ENCODE data around the gene MINDY4B. TPM values are rescaled to one million over a fixed set of nuclear protein-coding genes. Genes with fewer than 3 reads are reported as not detected.
A peak's percentile ranks its signal among the peaks of the same experiment; 100 is the strongest.

The MINDY4B gene
- total RNA-seq, 6 experiments from 2014 or later, result not detected

DNA sequence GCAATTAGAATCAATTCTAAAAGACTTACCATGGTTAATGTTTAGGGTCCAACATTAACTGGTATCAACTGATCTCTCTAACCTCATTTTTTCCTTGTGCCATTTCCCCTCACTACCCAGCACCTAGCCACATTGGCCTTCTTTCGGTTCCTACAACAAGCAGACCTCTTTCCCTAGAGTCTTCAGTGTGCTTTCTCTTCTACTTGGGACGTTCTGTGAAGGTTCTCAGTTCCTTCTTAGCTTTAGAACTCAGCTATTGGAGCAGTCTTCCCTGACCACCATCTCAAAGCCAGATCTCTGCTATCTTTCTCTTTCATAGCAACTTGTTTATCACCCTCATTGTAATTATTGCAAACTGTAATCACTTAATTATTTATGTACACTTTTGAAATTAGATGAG is 31.5 kb upstream of the MINDY4B start:
- H3K4me1 ChIP-seq, result no peaks in the 10 kb centered on the region
- H3K27ac ChIP-seq, result no peak overlapping the region
- H3K4me3 ChIP-seq, result no peak overlapping the region
- no peak for TF ChIP-seq CTCF (IDR thresholded peaks at IDR 0.05)
- no peak for TF ChIP-seq POLR2A (IDR thresholded peaks at IDR 0.05)
- intact Hi-C loops (cut with DNase I), result no loop called here
- no peaks in the 10 kb centered on the region for H3K27me3 ChIP-seq
- 39% methylated on average over 2 of the region's 2 CpGs for WGBS (ENCODE audit: insufficient coverage, low coverage, low lambda C conversion rate, missing lambda C conversion rate)
- H3K36me3 ChIP-seq, result no peaks in the 10 kb centered on the region
- ATAC-seq (no peak), DNase-seq (no peak)
- no peaks in the 10 kb centered on the region for H3K9me3 ChIP-seq

DNA sequence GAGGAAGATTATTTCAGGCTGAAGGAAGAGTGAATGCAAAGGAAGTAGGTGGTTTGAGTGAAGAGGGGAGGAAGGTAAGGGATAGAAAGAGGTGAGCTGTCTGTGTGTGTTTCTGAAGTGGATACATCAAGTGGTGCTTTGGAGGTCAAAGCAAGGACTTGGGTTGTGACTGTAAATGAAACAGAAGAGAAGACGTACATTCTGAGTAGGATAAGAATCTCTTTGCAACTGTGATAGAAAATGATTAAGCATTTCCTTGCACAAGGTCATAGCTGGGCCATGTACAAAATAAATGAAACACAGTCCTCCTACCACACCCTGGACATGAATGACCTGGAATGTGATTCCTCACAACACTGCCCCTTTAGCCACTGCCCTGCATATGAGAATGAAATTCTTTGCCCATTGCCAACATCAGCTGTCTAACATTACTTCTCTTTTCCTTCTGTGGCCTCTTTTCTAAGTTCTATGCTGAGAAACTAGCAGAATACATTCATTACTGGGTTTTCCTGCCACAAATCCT is 28.3 kb upstream of the MINDY4B start:
- intact Hi-C loops (cut with DNase I), result no loop called here
- DNase-seq (no peak), ATAC-seq (no peak)
- TF ChIP-seq CTCF (IDR thresholded peaks at IDR 0.05) (no peak), POLR2A (IDR thresholded peaks at IDR 0.05) (no peak)
- Histone ChIP-seq H3K4me1 (no peaks in the 10 kb centered on the region), H3K36me3 (no peaks in the 10 kb centered on the region), H3K27me3 (no peaks in the 10 kb centered on the region), H3K9me3 (no peaks in the 10 kb centered on the region), H3K4me3 (no peak overlapping the region), H3K27ac (no peak overlapping the region)
- WGBS (ENCODE audit: insufficient coverage, low coverage, low lambda C conversion rate, missing lambda C conversion rate), result 33% methylated on average over 1 of the region's 1 CpG

DNA sequence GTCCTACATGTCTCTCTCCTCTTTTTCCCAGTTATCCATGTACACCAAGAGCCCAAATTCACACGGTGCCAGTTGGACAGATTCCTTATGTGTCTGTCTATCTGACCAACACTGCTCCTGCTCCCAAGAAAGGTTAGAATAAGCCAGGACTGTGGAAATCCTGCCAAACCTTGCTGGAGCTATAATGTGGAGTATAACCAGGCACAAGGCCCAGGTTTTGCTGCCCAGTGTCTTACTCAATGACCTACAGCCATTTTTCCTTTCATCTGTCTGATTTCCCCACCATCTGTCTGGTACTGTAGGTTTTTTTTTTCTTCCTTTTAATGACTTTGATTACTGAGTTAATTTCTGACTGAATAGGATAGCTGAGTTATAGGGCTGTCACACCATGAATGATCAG is 26.5 kb upstream of the MINDY4B start:
- DNase-seq, result no peak
- intact Hi-C loops (cut with DNase I), result no loop called here
- TF ChIP-seq POLR2A (IDR thresholded peaks at IDR 0.05) (no peak), CTCF (IDR thresholded peaks at IDR 0.05) (no peak)
- Histone ChIP-seq H3K9me3 (no peaks in the 10 kb centered on the region), H3K27ac (no peak overlapping the region), H3K4me3 (no peak overlapping the region), H3K36me3 (no peaks in the 10 kb centered on the region), H3K27me3 (no peaks in the 10 kb centered on the region), H3K4me1 (no peaks in the 10 kb centered on the region)
- 70% methylated on average over 1 of the region's 1 CpG for WGBS (ENCODE audit: insufficient coverage, low coverage, low lambda C conversion rate, missing lambda C conversion rate)
- peak in 1 of 4 donors; percentile 49 for ATAC-seq

- intact Hi-C loops (cut with DNase I), result no loop called here
- Histone ChIP-seq H3K4me3 (no peak overlapping the region), H3K36me3 (no peaks in the 10 kb centered on the region), H3K27me3 (no peaks in the 10 kb centered on the region), H3K9me3 (no peaks in the 10 kb centered on the region), H3K4me1 (no peaks in the 10 kb centered on the region), H3K27ac (no peak overlapping the region)
- TF ChIP-seq CTCF (IDR thresholded peaks at IDR 0.05) (no peak), POLR2A (IDR thresholded peaks at IDR 0.05) (no peak)
- 54% methylated on average over 3 of the region's 3 CpGs for WGBS (ENCODE audit: insufficient coverage, low coverage, low lambda C conversion rate, missing lambda C conversion rate)
- no peak for ATAC-seq
- no peak for DNase-seq
These were observed 25.6 kb upstream of the MINDY4B start for GRCh38 chr3:150930839-150931238.

GRCh38 chr3:150928234-150928633 is 23.0 kb upstream of the MINDY4B start:
- 78% methylated on average over 1 of the region's 1 CpG for WGBS (ENCODE audit: insufficient coverage, low coverage, low lambda C conversion rate, missing lambda C conversion rate)
- DNase-seq (no peak), ATAC-seq (no peak)
- Histone ChIP-seq H3K9me3 (no peaks in the 10 kb centered on the region), H3K36me3 (no peaks in the 10 kb centered on the region), H3K27ac (no peak overlapping the region), H3K27me3 (no peaks in the 10 kb centered on the region), H3K4me3 (no peak overlapping the region), H3K4me1 (no peaks in the 10 kb centered on the region)
- no peak for TF ChIP-seq CTCF (IDR thresholded peaks at IDR 0.05)
- no peak for TF ChIP-seq POLR2A (IDR thresholded peaks at IDR 0.05)
- intact Hi-C loops (cut with DNase I), result no loop called here
